ENCODE results near the gene PSMA7. TPM values are rescaled to one million over a fixed set of nuclear protein-coding genes. Genes with fewer than 3 reads are reported as not detected.
"Not testable (repeated sequence)": the region's sequence is repeated elsewhere in the genome, so short reads cannot be mapped to it uniquely, and the experiment has no call there.

The PSMA7 gene
- polyA plus RNA-seq, 1 experiment = 478 TPM

- Histone ChIP-seq H3K27me3 (ENCODE audit: control insufficient read depth, insufficient read depth, low read length) (no peaks in the 10 kb centered on the region), H3K4me3 (ENCODE audit: low read depth, low read length) (no peak overlapping the region), H3K36me3 (ENCODE audit: control insufficient read depth, insufficient read depth, low read length) (no peaks in the 10 kb centered on the region; the same call in 1 of the 2 replicates)
- no peak for TF ChIP-seq CTCF (IDR thresholded peaks at IDR 0.05; ENCODE audit: insufficient read depth, low read depth, low read length)
- POLR2A ChIA-PET = no interaction called here
- CTCF ChIA-PET = interaction anchor here (0.7 kb wide), 1 partner anchor 39 kb away, joined by 3 read pairs; no protein-coding TSS in a partner anchor
- no peak for DNase-seq (ENCODE audit: low read depth)
Observed at GRCh38 chr20:62151835-62152364, 8.7 kb upstream of the PSMA7 start.

DNA sequence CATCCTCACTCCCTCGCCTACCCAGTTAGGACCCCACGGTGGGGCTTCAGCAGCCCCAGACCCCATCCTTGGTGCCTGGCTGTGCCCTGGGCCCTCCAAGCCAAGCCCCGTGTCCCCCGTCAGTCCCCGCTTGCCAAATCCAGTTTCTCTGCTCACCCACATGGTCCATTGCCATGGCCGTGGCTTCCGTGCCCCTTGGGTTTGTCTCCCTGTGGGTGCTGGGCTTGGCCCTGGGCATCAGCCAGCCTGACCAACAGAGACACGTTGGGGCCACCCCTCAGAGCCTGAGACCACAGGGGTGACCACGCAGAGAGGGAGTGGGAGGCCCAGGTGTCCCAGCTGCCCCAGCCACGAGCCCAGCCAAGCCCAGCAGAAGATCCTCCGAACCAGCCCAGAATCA is 8.0 kb upstream of the PSMA7 start:
- TF ChIP-seq CTCF (IDR thresholded peaks at IDR 0.05; ENCODE audit: insufficient read depth, low read depth, low read length) = no peak
- Histone ChIP-seq H3K36me3 (ENCODE audit: control insufficient read depth, insufficient read depth, low read length) (no peaks in the 10 kb centered on the region; the same call in 1 of the 2 replicates), H3K27me3 (ENCODE audit: control insufficient read depth, insufficient read depth, low read length) (no peaks in the 10 kb centered on the region), H3K4me3 (ENCODE audit: low read depth, low read length) (no peak overlapping the region)
- CTCF ChIA-PET = no interaction called here
- DNase-seq (ENCODE audit: low read depth) = no peak
- POLR2A ChIA-PET = no interaction called here

GRCh38 chr20:62150310-62150575 is 7.0 kb upstream of the PSMA7 start:
- DNase-seq (ENCODE audit: low read depth) = no peak

DNA sequence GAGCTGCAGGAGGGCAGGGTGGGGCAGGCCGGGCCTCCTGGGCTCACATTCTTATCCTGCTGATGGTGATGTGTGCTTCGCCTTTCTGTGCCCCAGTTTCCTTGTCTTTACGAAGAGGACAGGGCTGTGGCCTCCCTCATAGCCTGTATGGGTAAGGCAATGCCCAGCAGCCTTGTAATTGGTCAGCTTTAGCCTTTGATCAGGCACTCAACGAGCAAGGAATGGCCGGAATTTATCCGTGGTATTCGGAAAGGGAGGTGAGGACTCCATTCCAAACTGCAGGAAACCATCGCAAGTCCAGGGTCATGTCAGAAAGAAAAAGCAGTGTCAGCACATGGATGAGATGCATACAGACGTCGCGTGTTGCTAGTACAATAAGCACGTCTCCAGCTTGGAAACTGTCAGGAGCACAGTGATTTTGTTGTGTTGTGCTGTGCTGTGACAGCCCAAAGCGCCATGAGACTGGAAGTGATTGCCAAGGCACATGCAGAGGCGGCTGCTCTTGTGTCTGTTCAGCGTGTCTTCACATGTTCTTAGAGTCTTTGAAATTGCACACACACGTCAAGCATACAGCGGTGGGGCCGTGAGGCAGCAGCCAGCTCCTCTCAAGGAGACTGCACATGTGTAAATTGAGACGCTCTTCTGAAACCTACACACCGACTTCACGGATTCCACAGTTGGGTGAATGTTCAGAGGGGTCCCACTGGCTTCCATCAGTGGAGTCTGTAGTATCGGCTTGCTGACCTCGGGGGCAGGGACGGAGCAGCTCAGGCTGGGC is 6.5 kb upstream of the PSMA7 start:
- ChIA-PET POLR2A (no interaction called here), CTCF (no interaction called here)
- H3K4me3 ChIP-seq (ENCODE audit: low read depth, low read length) = no peak overlapping the region
- no peak for DNase-seq (ENCODE audit: low read depth)
- peaks cover 1% of the 10 kb centered on the region for H3K36me3 ChIP-seq (ENCODE audit: control insufficient read depth, insufficient read depth, low read length)
- no peak for TF ChIP-seq CTCF (IDR thresholded peaks at IDR 0.05; ENCODE audit: insufficient read depth, low read depth, low read length)
- no peaks in the 10 kb centered on the region for H3K27me3 ChIP-seq (ENCODE audit: control insufficient read depth, insufficient read depth, low read length)

More at GRCh38 chr20:62150310-62150575, 7.0 kb upstream of the PSMA7 start:
- Histone ChIP-seq H3K36me3 (ENCODE audit: control insufficient read depth, insufficient read depth, low read length) (peaks cover 1% of the 10 kb centered on the region), H3K4me3 (ENCODE audit: low read depth, low read length) (no peak overlapping the region), H3K27me3 (ENCODE audit: control insufficient read depth, insufficient read depth, low read length) (no peaks in the 10 kb centered on the region)
- no peak for TF ChIP-seq CTCF (IDR thresholded peaks at IDR 0.05; ENCODE audit: insufficient read depth, low read depth, low read length)
- ChIA-PET POLR2A (no interaction called here), CTCF (no interaction called here)

- TF ChIP-seq CTCF (IDR thresholded peaks at IDR 0.05; ENCODE audit: insufficient read depth, low read depth, low read length) = no peak
- POLR2A ChIA-PET = no interaction called here
- CTCF ChIA-PET = no interaction called here
- Histone ChIP-seq H3K36me3 (ENCODE audit: control insufficient read depth, insufficient read depth, low read length) (peaks cover 1% of the 10 kb centered on the region), H3K4me3 (ENCODE audit: low read depth, low read length) (no peak overlapping the region), H3K27me3 (ENCODE audit: control insufficient read depth, insufficient read depth, low read length) (no peaks in the 10 kb centered on the region)
- DNase-seq (ENCODE audit: low read depth) = no peak
Observed at GRCh38 chr20:62148908-62149314, 5.7 kb upstream of the PSMA7 start.

GRCh38 chr20:62148383-62148782 is 5.2 kb upstream of the PSMA7 start:
- H3K36me3 ChIP-seq (ENCODE audit: control insufficient read depth, insufficient read depth, low read length); DNase-seq (ENCODE audit: low read depth); H3K4me3 ChIP-seq (ENCODE audit: low read depth, low read length); POLR2A ChIA-PET; H3K27me3 ChIP-seq (ENCODE audit: control insufficient read depth, insufficient read depth, low read length): not testable (repeated sequence)
- CTCF ChIA-PET = interaction anchor here (0.7 kb wide), 1 partner anchor 43 kb away, joined by 3 read pairs; no protein-coding TSS in a partner anchor

Data from BJ (cell line).